C4-2B (cell line): ENCODE data around the gene TMEM258.

Source experiments
- CTCF ChIP-seq: fragments of 450-650 bp; conservative IDR thresholded peaks from 2 replicates; pipeline ENCODE4 v1.5.1; 2017; ENCODE audit warnings: mild to moderate bottlenecking
- ZFX ChIP-seq: fragments of 450-650 bp; IDR thresholded peaks from 2 replicates; pipeline ENCODE4 v1.6.1; 2017

DNA sequence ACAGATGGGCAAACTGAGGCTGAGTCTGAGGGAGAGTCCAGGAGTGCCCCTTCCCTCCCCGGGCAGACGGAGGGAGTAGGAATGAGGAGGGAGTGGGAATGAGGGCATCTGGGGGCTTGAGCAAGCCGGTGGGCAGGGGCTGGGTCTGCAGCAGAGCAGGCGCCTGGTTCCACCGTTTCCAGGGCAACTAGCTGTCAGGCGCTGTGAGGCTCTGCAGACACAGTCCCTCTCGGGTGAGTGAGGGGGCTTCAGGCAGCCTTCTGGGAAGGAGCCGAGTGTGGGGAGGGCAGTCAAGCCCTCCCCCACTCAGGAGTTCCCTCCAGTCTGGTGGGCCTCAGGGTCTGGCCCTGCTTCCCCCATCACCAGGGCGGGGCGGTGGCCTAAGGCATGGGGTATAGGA, 19.0 kb downstream of the TMEM258 start:
- TF ChIP-seq CTCF (no peak), ZFX (no peak)
